Mammary epithelial cell (primary cell): ENCODE data around the gene TGM5.

ENCODE experiments used
- CTCF ChIP-seq, 2 donors: IDR thresholded peaks in 1 of 2; conservative IDR thresholded peaks in 1 of 2; 2 replicates each; pipeline ENCODE4 v1.5.1; 2011 to 2012; ENCODE audit warnings: inconsistent platforms in 2 of 2, low read length in 2 of 2, mild to moderate bottlenecking in 2 of 2, control low read depth in 1 of 2, low read depth in 1 of 2; ENCODE audit not compliant: insufficient read depth in 1 of 2; ENCODE audit errors: extremely low read depth in 1 of 2
- EZH2 ChIP-seq: IDR thresholded peaks from 2 replicates; pipeline ENCODE4 v1.6.1; 2012; ENCODE audit warnings: low read length, inconsistent platforms, borderline replicate concordance

GRCh38 chr15:43185157-43186002 lies 81.3 kb downstream of the TGM5 start, which contains the start of gene CCNDBP1:
- TF ChIP-seq CTCF (conservative IDR thresholded peaks at IDR 0.05 in 1 of 2, IDR thresholded peaks at IDR 0.05 in 1 of 2; ENCODE audit: extremely low read depth in 1 of 2, insufficient read depth in 1 of 2, low read depth in 1 of 2, low read length in 2 of 2) = peak; percentile 10 to 51
- no peak for TF ChIP-seq EZH2
